Measurements from ENCODE around the gene HBA1. TPM values are rescaled to one million over a fixed set of nuclear protein-coding genes. Genes with fewer than 3 reads are reported as not detected.
A peak's percentile ranks its signal among the peaks of the same experiment; 100 is the strongest.

HBA1 gene
- total RNA-seq, 1 experiment from 2014 or later: 3.4 TPM

DNA sequence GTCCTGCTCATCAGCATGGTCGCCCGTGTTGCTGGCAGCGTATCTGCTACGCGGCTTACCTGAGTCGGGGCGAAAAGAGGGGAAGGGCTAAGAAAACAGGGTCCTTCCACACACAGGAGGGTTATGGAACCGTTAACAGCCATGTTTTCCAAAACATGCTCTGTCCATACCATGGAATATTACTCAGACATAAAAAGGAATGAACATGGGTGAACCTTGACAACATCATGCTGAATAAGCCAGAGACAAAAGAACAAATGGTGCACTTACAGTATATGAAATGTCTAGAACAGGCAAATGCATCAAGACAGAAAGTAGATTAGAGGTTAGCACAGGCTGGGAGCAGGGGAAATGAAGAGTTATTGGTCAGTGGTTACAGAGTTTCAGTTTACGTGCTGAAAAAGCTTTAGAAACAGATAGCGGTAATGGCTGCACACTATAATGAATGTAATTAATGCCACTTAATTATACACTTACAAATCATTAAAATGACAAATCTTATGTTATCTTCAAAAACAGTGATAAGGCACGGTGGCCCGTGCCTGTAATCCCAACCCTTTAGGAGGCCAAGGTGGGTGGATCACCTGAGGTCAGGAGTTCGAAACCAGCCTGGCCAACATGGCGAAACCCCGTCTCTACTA lies 45.8 kb upstream of the HBA1 start:
- DNase-seq (ENCODE audit: low spot score): no peak
- ChIA-PET POLR2A (no interaction called here), CTCF (interaction anchor here (1.1 to 5.4 kb wide), 2 partner anchors 13 to 24 kb away, joined by 9 to 27 read pairs; no protein-coding TSS in a partner anchor)
- ATAC-seq: no peak
- no peaks in the 10 kb centered on the region for H3K9me3 Mint-ChIP-seq
- no peak overlapping the region for H3K27ac Mint-ChIP-seq
- no peaks in the 10 kb centered on the region for H3K27me3 Mint-ChIP-seq (ENCODE audit: low read depth)
- no peaks in the 10 kb centered on the region for H3K36me3 Mint-ChIP-seq
- no peak overlapping the region for H3K4me3 Mint-ChIP-seq
- H3K4me1 Mint-ChIP-seq: no peaks in the 10 kb centered on the region
- TF ChIP-seq TP53 (CRISPR knock-in tag; IDR thresholded peaks at IDR 0.05) (no peak), KAT7 (CRISPR knock-in tag; IDR thresholded peaks at IDR 0.05; ENCODE audit: borderline replicate concordance) (no peak), TCF7 (CRISPR knock-in tag; IDR thresholded peaks at IDR 0.05; ENCODE audit: low read depth) (no peak)

DNA sequence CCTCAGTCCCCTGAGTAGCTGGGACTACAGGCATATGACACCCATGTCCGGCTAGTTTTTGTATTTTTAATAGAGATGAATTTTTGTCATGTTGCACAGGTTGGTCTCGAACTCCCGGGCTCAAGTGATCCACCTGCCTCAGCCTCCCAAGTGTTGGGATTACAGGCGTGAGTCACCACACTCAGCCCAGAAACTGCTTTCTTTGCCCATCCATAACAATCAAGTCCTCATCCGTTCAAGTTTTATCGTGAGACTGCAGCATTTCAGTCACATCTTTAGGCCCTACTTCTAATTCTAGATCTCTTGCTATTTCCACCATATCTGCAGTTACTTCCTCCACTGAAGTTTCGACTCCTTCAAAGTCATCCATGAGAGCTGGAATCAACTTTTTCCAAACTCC lies 44.4 kb upstream of the HBA1 start:
- Mint-ChIP-seq H3K36me3 (no peaks in the 10 kb centered on the region), H3K9me3 (no peaks in the 10 kb centered on the region), H3K27ac (peak overlapping the region; percentile 43; the same call in 1 of the 2 replicates), H3K4me1 (no peaks in the 10 kb centered on the region), H3K4me3 (no peak overlapping the region), H3K27me3 (ENCODE audit: low read depth) (no peaks in the 10 kb centered on the region)
- DNase-seq (ENCODE audit: low spot score) (no peak), ATAC-seq (no peak)
- ChIA-PET CTCF (interaction anchor here (1.2 to 1.5 kb wide), 2 partner anchors 15 to 67 kb away, joined by 3 to 4 read pairs; no protein-coding TSS in a partner anchor), POLR2A (no interaction called here)
- TF ChIP-seq GTF2I (CRISPR knock-in tag; conservative IDR thresholded peaks at IDR 0.05) (no peak), KAT7 (CRISPR knock-in tag; IDR thresholded peaks at IDR 0.05; ENCODE audit: borderline replicate concordance) (no peak), NR1H2 (CRISPR knock-in tag; IDR thresholded peaks at IDR 0.05) (no peak), ZNF121 (CRISPR knock-in tag; IDR thresholded peaks at IDR 0.05) (no peak), ZNF423 (CRISPR knock-in tag; IDR thresholded peaks at IDR 0.05) (no peak), ZNF317 (CRISPR knock-in tag; IDR thresholded peaks at IDR 0.05; ENCODE audit: borderline replicate concordance, low read depth) (no peak), EMX1 (CRISPR knock-in tag; IDR thresholded peaks at IDR 0.05) (no peak), ZNF671 (CRISPR knock-in tag; IDR thresholded peaks at IDR 0.05) (no peak), ZNF219 (CRISPR knock-in tag; IDR thresholded peaks at IDR 0.05; ENCODE audit: borderline replicate concordance) (no peak), ZNF396 (CRISPR knock-in tag; IDR thresholded peaks at IDR 0.05; ENCODE audit: borderline replicate concordance) (no peak), ZNF263 (CRISPR knock-in tag; IDR thresholded peaks at IDR 0.05; ENCODE audit: low read depth) (no peak), CBFB (CRISPR knock-in tag; IDR thresholded peaks at IDR 0.05; ENCODE audit: low read depth) (no peak), MXD4 (CRISPR knock-in tag; IDR thresholded peaks at IDR 0.05; ENCODE audit: borderline replicate concordance) (no peak), TEAD4 (CRISPR knock-in tag; IDR thresholded peaks at IDR 0.05) (no peak)
- TF ChIP-seq, protein P1, sequence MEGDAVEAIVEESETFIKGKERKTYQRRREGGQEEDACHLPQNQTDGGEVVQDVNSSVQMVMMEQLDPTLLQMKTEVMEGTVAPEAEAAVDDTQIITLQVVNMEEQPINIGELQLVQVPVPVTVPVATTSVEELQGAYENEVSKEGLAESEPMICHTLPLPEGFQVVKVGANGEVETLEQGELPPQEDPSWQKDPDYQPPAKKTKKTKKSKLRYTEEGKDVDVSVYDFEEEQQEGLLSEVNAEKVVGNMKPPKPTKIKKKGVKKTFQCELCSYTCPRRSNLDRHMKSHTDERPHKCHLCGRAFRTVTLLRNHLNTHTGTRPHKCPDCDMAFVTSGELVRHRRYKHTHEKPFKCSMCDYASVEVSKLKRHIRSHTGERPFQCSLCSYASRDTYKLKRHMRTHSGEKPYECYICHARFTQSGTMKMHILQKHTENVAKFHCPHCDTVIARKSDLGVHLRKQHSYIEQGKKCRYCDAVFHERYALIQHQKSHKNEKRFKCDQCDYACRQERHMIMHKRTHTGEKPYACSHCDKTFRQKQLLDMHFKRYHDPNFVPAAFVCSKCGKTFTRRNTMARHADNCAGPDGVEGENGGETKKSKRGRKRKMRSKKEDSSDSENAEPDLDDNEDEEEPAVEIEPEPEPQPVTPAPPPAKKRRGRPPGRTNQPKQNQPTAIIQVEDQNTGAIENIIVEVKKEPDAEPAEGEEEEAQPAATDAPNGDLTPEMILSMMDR (IDR thresholded peaks at IDR 0.05): no peak
- TF ChIP-seq, protein P2, sequence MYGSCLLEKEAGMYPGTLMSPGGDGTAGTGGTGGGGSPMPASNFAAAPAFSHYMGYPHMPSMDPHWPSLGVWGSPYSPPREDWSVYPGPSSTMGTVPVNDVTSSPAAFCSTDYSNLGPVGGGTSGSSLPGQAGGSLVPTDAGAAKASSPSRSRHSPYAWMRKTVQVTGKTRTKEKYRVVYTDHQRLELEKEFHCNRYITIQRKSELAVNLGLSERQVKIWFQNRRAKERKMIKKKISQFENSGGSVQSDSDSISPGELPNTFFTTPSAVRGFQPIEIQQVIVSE (CRISPR knock-in tag; IDR thresholded peaks at IDR 0.05; ENCODE audit: borderline replicate concordance): no peak
- TF ChIP-seq, protein P3, sequence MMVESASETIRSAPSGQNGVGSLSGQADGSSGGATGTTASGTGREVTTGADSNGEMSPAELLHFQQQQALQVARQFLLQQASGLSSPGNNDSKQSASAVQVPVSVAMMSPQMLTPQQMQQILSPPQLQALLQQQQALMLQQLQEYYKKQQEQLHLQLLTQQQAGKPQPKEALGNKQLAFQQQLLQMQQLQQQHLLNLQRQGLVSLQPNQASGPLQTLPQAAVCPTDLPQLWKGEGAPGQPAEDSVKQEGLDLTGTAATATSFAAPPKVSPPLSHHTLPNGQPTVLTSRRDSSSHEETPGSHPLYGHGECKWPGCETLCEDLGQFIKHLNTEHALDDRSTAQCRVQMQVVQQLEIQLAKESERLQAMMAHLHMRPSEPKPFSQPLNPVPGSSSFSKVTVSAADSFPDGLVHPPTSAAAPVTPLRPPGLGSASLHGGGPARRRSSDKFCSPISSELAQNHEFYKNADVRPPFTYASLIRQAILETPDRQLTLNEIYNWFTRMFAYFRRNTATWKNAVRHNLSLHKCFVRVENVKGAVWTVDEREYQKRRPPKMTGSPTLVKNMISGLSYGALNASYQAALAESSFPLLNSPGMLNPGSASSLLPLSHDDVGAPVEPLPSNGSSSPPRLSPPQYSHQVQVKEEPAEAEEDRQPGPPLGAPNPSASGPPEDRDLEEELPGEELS (CRISPR knock-in tag; IDR thresholded peaks at IDR 0.05): no peak
- TF ChIP-seq, protein P4, sequence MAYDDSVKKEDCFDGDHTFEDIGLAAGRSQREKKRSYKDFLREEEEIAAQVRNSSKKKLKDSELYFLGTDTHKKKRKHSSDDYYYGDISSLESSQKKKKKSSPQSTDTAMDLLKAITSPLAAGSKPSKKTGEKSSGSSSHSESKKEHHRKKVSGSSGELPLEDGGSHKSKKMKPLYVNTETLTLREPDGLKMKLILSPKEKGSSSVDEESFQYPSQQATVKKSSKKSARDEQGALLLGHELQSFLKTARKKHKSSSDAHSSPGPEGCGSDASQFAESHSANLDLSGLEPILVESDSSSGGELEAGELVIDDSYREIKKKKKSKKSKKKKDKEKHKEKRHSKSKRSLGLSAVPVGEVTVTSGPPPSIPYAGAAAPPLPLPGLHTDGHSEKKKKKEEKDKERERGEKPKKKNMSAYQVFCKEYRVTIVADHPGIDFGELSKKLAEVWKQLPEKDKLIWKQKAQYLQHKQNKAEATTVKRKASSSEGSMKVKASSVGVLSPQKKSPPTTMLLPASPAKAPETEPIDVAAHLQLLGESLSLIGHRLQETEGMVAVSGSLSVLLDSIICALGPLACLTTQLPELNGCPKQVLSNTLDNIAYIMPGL (CRISPR knock-in tag; IDR thresholded peaks at IDR 0.05): no peak

Data from WTC11 (cell line).